Limb (tissue), 2 donors: ENCODE data around the gene ENOSF1.
A peak's percentile ranks its signal among the peaks of the same experiment; 100 is the strongest.
"Not testable (repeated sequence)": the region's sequence is repeated elsewhere in the genome, so short reads cannot be mapped to it uniquely, and the experiment has no call there.

Experiments
- DNase-seq, 2 donors: peaks; one replicate each; pipeline ENCODE4 v3.0.0-alpha.2; 2016; ENCODE audit errors: extremely low spot score in 2 of 2

The ENOSF1 gene, protein sequence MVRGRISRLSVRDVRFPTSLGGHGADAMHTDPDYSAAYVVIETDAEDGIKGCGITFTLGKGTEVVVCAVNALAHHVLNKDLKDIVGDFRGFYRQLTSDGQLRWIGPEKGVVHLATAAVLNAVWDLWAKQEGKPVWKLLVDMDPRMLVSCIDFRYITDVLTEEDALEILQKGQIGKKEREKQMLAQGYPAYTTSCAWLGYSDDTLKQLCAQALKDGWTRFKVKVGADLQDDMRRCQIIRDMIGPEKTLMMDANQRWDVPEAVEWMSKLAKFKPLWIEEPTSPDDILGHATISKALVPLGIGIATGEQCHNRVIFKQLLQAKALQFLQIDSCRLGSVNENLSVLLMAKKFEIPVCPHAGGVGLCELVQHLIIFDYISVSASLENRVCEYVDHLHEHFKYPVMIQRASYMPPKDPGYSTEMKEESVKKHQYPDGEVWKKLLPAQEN

DNA sequence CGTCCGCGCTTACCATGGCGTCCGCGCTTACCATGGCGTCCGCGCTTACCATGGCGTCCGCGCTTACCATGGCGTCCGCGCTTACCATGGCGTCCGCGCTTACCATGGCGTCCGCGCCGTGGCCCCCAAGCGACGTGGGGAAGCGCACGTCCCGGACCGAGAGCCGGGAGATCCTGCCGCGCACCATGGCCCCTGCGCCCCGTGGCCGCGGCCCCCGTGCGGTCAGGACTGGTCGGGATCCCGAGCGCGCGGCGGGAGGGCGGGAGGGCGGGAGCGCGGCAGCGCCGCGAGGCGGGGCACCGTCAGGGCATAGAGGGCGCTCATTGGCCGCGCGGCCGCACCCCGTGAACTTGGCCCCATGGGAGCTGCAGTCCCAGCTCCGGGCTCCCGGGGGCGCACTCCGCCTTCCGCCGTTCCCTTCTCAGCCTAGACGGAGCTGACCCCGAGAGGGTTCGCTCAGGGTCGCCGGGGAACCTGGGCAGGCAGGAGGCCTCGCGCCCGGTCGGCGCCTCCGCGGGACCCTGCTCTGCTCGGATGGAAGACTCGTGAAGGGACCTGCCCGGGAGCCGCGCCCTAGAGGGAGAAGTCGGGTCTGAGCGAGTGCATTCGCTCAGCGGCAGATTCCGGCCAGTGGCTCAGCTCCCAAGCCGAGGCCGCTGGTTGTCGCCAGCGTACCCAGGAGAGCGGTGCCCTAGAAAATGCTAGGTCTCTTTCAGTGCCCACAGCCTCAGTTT, at the start of gene ENOSF1:
ENOSF1 (minus strand) TSS at position 230 of the 734 bp plus-strand sequence; CDS start at position 187, 43 bp downstream.
- DNase-seq, result peak; percentile 61 to 88

DNA sequence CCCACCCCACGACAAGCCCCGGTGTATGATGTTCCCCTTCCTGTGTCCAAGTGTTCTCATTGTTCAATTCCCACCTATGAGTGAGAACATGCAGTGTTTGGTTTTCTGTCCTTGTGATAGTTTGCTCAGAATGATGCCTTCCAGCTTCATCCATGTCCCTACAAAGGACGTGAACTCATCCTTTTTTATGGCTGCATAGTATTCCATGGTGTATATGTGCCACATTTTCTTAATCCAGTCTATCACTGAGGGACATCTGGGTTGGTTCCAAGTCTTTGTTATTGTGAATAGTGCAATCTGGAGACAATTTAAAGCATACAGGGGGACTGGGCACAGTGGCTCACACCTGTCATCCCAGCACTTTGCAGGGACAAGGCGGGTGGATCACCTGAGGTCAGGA, 47.4 kb upstream of the ENOSF1 start:
- DNase-seq, result not testable (repeated sequence)

DNA sequence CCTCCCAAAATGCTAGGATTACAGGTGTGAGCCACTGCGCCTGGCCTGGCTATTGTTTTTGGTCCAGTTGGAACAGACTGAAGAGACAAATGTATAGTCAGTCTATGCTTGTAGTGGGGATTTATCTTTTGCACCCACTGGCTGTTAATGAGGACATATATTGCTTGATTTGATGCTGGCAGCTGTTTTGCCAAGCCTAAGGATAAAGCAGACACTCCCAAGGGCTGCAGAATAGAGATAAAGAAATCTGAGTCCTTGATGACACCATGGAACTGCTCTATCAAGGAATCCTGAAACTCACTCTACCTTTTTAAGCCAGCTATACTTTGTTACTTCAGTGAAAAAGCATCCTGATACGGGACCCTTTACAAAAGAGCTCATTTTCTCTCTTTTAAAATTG, 43.1 kb upstream of the ENOSF1 start:
- DNase-seq, result no peak

DNA sequence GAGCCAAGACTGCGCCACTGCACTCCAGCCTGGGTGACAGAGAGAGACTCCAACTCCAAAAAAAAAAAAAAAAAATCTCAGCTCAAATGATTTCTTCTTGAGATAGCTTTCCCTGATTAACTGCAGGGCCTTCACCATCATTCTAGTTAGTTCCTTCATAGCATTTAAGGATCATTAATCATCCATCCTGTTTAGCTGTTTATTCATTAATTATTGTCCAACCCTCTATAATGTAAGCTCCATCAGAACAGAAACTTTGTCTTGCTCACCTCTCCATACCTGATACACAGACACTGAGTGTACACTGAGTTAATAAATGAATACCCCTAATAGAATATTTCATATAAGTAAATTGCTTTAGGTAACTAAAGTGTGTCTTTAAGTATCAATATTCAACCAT, 42.2 kb upstream of the ENOSF1 start:
- no peak for DNase-seq

DNA sequence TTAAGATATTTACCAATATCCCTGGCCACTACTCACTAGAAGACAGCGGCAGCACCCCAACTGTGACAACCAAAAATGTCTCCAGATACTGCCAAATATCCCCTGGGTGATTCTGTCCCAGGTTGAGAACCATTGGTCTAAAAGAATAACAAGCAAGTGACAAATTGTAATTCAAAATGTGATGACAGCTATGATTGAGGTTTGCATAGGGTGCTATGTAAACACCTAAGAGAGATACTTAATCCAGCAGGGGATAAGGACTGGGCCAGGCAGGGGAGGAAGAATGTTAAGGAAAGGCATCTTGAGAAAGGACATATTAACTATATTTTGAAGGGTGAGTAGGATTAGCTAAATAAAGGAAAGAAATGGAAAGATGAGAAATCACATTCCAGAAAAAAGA, 38.0 kb upstream of the ENOSF1 start:
- DNase-seq, result no peak

DNA sequence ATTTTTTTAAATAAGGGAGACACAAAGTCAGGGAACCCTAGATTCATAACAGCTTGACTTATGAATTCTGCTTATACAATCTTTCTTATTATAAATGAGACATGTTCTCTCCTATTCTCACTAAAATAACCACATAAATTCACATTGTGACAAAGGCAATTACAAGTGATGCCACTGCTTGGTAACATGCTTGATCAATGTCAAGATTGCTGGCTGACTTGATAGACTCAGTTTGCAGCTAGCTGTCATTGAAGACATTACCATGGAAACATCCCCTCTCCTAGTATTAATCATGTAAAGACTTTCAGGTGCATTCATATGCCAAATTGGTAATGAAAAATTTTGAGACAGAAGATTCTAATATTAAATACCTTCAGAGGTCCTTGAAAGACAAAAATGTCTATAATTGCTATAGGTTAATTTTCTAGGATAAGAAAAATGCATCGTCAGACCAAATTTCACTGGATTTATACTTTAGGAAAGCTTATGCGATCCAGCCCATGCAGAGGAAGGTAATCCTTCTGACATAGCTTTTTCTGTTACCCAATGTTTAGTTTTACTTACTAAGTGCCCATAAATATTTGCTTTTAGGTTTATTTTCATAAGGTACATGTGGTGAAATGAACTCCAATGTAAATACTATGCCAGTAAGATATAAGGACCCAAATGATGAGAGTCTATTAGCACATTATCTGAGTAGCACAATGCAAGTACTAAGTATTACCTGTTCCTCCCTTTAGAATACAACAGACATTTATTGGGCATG, 32.6 kb upstream of the ENOSF1 start:
- no peak for DNase-seq

DNA sequence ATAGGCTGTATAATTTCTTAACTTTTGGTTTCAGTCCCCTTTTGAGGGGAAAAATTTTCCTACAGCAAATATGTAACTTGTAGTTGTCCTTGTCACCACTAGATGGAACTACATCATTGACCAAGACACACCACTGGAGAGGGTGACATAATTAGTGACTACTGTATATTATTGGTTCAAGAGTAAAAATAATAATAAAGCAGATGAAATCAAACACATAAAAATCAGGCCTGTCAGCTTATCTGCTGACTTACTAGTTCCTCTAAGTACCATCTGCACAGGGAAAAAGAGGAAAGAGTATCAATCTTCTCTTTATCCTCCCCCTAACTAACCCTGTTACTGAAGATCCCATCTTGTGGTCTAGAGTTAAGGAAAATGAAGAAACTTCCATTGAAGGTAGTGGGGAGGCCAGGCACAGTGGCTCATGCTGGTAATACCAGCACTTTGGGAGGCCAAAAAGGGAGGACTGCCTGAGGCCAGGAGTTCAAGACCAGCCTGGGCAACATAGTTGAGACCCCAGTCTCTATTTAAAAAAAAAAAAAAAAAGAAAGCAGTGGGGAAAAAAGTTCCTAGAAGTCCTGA, 29.6 kb upstream of the ENOSF1 start:
- peak in 1 of 2 donors; percentile 72 for DNase-seq

DNA sequence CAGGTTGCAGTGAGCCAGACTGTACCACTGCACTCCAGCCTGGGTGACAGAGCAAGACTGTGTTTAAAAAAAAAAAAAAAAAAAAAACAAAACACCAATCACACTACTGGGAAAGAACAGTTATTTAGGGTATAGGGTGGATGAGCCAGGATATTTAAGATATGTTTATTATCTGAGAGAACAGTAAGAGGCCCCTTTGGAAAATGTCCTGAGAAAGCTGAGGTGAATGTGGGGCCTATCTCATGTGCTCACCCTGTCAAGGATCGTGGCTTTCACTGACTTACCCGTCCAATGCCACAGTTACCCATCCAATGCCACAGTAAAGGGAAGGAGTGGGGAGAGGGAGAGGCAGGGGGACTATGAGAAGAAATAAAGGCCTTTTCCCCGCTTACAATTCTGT, 19.9 kb upstream of the ENOSF1 start:
- DNase-seq, result no peak

DNA sequence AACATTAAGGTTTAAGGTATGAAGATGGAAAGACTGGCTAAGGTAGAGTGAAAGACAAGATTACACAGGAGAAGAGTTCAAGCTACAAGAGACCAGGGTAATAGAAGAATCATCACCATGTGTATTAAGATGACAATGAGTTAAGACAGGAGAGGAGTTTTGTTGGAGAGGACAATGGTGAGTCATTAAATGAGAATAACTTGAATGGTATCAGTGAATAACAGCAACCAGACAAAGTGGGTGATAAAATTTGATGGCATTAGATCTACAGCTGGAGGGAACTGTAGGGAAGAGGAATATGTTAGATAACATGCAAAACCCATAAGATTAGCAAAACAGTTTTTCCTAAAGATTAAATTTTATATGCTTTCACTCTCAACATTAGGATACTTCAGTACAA, 18.8 kb upstream of the ENOSF1 start:
- no peak for DNase-seq

DNA sequence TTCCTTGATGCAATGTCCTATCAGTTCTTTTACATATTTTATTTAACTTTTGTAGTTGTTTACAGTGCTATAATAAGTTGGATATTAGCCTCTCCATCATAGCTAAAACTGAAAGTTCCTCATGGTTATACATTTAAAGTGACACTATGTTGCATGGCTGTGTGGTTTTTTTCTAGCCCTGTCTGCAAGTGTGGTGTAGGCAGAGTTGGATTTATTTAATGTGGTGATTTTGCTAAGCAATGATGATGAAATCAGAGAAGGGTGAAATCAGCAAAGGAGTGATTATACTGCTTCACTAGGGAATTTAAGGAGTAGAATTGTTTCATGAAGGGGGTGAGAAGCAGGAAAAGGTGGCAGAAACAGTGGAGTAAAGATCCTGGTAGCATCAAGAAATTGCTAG, 18.3 kb upstream of the ENOSF1 start:
- DNase-seq, result no peak

DNA sequence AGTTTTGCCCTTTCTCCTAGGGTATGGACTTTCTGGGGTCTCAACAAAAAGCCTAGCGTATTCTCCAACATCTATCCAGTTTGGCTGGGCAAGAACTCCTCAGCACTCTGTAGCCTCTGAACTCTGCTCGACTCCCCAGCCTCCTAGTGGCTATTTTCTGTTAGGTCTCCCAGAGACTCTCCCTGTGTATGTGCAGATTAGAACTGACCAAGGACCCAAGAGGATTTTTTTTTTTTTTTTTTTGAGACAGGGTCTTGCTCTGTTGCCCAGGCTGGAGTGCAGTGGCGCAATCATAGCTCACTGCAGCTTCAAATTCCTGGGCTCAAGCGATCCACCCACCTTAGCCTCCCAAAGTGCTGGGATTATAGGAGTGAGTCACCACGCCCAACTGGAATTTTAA, 17.7 kb upstream of the ENOSF1 start:
- not testable (repeated sequence) for DNase-seq

DNA sequence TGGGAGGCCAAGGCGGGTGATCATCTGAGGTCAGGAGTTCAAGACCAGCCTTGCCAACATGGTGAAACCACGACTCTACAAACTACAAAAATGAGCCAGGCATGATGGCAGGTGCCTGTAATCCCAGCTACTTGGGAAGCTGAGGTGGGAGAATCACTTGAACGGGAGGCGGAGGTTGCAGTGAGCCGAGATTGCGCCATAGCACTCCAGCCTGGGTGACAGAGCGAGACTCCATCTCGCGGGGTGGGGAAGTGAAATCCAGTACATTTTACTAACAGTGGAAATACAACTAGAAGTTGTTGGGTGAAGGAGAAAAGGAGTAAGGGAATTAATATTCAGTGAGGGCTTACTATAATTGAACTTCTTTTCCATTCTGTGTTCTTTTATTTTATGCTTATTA, 13.2 kb upstream of the ENOSF1 start:
- no peak for DNase-seq

DNA sequence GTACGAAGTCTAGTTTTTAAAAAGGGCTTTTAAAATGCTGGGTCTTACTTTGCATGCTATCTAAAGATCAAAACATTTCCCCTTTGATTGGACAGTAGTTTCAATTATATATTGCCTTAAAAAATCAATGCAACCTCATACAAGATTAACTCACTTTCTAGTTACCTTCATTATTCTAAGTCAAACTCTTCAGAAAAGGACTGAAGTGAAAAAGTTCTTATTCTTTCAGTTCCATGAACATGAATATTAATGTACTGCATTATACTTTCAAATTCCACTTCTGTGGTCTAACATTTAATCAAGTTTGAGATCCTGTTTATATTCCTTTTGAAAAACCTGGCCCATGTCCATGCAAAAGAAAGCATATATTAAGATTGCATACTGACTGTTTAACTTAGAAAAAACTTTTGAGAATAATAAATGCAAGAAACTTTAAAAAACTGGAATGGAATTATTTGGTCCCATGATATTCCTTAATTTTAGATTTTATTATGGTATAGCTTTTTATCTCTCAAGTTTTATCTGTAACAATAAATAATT, 11.2 kb upstream of the ENOSF1 start:
- DNase-seq, result no peak

DNA sequence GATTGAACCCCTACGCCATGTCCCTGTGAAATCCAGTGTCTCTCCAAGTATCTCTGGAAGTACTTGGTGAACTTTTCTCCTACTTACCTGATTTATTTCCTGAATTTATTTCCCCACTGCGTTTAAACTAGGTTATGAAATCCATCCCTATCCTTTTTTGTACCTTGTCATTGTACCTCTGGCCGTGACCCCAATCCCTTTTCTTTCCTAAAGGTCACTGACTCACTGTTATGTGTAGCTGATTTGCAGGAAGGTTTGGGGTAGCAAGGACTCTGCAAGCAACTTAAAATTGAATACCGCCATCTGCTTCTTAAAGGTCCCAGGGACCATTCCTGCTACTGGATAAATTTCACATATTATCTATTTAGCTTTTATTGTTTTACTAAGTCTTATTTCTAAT, 4.6 kb upstream of the ENOSF1 start:
- no peak for DNase-seq

DNA sequence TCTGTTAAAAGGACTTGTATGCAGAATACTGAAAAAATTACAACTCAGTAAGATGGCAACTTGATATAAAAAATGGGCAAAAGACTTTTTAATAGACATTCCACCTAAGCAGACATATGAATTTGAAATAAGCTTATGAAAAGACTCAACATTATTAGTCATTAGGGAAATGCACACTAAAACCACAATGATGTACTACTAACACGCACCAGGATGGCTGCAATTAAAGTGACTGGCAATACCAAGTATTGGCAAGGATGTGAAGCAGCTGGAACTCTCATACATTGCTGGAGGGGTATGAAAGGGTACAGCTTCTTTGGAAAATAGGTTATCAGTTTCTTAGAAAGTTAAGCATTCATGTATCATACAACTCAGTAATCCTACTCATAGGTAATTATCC, 3.2 kb upstream of the ENOSF1 start:
- no peak for DNase-seq

DNA sequence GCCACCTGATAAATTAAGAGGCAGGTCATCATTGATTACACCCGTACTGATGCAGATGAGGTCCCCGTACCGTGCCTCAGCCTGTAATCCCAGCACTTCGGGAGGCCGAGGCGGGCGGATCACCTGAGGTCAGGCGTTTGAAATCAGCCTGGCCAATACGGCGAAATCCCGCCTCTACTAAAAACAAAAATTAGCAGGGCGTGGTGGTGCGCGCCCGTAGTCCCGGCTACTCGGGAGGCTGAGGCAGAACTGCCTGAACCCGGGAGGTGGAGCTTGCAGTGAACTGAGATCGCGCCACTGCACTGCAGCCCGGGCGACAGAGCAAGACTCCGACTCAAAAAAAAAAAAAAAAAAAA, 683 bp upstream of the ENOSF1 start:
- no peak for DNase-seq

DNA sequence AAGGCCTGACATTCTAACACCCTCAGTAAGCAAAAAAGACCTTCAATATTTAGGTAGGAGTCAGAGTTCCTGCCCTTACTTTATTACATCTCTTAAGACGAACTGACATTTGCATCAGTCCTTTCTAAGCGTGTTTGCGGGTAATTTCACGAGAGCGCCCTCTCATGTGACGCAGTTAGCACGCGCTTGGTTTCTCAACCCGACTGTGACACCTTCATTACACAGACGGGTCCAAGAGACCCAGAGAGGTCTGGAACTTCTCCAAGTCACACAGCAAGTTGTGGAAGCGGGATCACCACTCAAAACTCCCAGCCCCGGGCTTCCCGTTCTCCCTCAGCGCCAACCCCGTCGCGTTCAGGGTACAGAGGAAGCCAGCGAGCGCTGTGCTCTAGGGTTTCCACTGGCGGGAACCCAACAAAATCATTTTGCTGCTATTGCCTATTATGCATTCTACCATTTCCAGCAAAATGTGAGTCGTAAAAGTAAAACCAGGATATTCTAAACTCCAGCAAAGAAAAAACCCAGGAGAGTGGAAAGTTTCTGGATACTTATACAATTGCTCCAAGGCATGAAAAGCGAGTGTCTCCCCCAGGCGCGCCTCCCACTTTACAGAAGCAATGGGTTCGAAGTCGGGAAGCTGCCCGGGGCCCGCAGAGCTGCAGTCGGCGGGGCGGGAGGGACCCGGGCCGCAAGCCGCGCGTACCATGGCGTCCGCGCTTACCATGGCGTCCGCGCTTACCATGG, 601 bp downstream of the ENOSF1 start:
- DNase-seq, result peak; percentile 51 to 66

DNA sequence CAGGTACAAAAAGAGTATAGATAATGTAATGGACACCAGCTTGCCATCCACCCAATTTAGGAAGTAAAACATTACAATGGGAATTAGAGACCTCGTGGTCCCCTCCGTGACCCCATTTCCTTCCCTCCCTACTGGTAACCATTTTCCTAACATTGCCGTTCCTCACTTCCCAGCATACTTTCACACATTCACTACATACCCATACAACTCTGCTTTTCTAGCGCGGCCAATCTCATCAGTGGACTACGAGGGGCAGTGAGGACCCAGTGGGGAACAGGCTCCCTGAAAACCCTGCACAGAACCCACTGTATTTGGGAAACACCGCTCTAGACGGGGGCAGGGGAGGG, 1.1 kb downstream of the ENOSF1 start:
- peak in 1 of 2 donors; percentile 57 for DNase-seq

DNA sequence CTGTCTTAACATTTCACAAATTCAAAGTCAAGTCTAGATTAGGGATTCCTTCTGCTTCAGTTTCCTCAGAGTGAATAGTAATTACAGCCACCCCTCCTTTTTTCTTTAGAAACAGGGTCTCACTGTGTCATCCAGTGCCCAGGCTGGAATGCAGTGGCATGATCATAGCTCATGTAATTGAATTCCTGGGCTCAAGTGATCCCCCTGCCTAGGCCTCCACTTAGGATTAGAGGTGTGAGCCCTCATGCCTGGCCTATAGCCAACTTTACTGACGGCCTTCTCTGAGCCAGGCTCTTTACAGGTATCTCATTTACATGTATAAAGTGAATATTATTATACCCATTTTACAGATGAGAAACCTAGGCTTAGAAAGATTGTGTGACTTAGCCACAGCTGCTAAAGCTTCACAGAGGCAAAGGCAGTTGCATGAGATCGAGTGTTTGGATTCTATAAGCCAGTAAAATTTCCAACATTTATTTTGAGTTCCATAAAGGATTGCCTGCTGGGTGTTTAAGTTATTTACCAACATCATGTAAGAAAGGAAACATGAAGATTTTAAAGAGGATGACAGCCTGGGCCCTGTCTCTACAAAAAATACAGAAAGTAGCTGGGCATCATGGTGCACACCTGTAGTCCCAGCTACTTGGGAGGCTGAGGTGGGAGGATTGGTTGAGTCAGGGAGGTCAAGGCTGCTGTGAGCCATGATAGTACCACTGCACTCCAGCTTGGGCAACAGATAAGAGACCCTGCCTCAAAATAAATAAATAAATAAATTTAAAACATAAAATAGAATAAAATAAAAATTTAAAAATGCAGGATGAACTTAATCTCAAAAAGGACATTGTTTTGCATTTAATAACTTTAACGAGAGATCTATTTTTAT, 1.8 kb downstream of the ENOSF1 start:
- DNase-seq, result no peak

DNA sequence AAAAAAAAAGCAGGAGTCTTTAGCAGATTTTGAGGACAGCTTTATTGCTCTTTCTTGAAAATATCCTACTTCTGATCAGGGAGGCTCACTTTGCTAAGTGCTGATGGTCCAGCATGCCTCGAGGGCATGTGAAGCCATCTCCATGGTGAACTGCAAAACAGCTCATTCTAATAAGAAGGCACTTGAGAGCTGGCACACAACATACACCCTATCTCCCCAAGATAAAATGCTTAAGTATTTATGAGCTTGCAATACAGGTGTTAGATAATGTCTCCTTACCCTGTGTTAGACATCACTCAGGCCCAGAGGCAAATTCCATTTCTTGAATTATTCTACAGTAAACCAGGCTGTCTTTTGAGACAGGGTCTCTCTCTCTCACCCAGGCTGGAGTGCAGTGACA, 2.7 kb downstream of the ENOSF1 start:
- no peak for DNase-seq
